H9 (cell line): ENCODE results near the gene PTCH1. TPM values are rescaled to one million over a fixed set of nuclear protein-coding genes. Genes with fewer than 3 reads are reported as not detected.

ENCODE experiments used
- DNase-seq: peaks from one replicate; pipeline ENCODE4 v3.0.0-alpha.2; 2017
- H2AFZ ChIP-seq: one replicate; pipeline ENCODE4 v1.6.1; 2013; ENCODE audit warnings: mild to moderate bottlenecking, low read length, control low read depth, moderate library complexity
- H2AK5ac ChIP-seq: 2 replicates; pipeline ENCODE4 v1.6.1; 2013; ENCODE audit warnings: low read length, control low read depth, mixed read lengths; ENCODE audit not compliant: insufficient read length
- H2BK120ac ChIP-seq: one replicate; pipeline ENCODE4 v1.6.1; 2013; ENCODE audit warnings: low read depth, mild to moderate bottlenecking, low read length, control low read depth, inconsistent platforms; ENCODE audit not compliant: poor library complexity, severe bottlenecking
- H2BK12ac ChIP-seq: 2 replicates; pipeline ENCODE4 v1.6.1; 2013; ENCODE audit warnings: low read length, control low read depth, mixed read lengths, low read depth; ENCODE audit not compliant: insufficient read length
- H2BK15ac ChIP-seq: 2 replicates; pipeline ENCODE4 v1.6.1; 2013; ENCODE audit warnings: low read depth, low read length, control low read depth
- H2BK20ac ChIP-seq: one replicate; pipeline ENCODE4 v1.6.1; 2013; ENCODE audit warnings: low read depth, mild to moderate bottlenecking, low read length, control low read depth, inconsistent platforms; ENCODE audit not compliant: poor library complexity, severe bottlenecking
- H2BK5ac ChIP-seq: 2 replicates; pipeline ENCODE4 v1.6.1; 2013; ENCODE audit warnings: low read length, control low read depth, mixed read lengths; ENCODE audit not compliant: insufficient read length
- H3K14ac ChIP-seq: 2 replicates; pipeline ENCODE4 v1.6.1; 2013; ENCODE audit warnings: low read length, control low read depth; ENCODE audit not compliant: insufficient read depth
- H3K18ac ChIP-seq: 2 replicates; pipeline ENCODE4 v1.6.1; 2013; ENCODE audit warnings: low read depth, mild to moderate bottlenecking, mixed read lengths, low read length, control low read depth; ENCODE audit not compliant: insufficient read length
- H3K23ac ChIP-seq: 2 replicates; pipeline ENCODE4 v1.6.1; 2013; ENCODE audit warnings: low read length, control low read depth, mixed read lengths, low read depth; ENCODE audit not compliant: insufficient read length
- H3K23me2 ChIP-seq: 2 replicates; pipeline ENCODE4 v1.6.1; 2013; ENCODE audit warnings: low read depth, mild to moderate bottlenecking, mixed read lengths, low read length, control low read depth; ENCODE audit not compliant: insufficient read length, poor library complexity, severe bottlenecking
- H3K27ac ChIP-seq: 2 replicates; pipeline ENCODE4 v1.5.1; 2013; ENCODE audit warnings: low read length, control low read depth, mixed read lengths, low read depth; ENCODE audit not compliant: insufficient read length
- H3K27me3 ChIP-seq: 2 replicates; pipeline ENCODE4 v1.6.1; 2013; ENCODE audit warnings: low read length, control low read depth, inconsistent platforms; ENCODE audit not compliant: insufficient read depth
- H3K4ac ChIP-seq: 2 replicates; pipeline ENCODE4 v1.6.1; 2013; ENCODE audit warnings: low read depth, mild to moderate bottlenecking, control low read depth, inconsistent platforms, low read length, moderate library complexity
- H3K4me1 ChIP-seq: 2 replicates; pipeline ENCODE4 v1.6.1; 2013; ENCODE audit warnings: low read length, control low read depth, inconsistent platforms; ENCODE audit not compliant: insufficient read depth
- H3K4me2 ChIP-seq: 2 replicates; pipeline ENCODE4 v1.6.1; 2013; ENCODE audit warnings: low read length, control low read depth, mixed read lengths; ENCODE audit not compliant: insufficient read length, insufficient read depth
- H3K56ac ChIP-seq: 2 replicates; pipeline ENCODE4 v1.6.1; 2013; ENCODE audit warnings: low read depth, mild to moderate bottlenecking, mixed read lengths, low read length, control low read depth; ENCODE audit not compliant: insufficient read length
- H3K79me1 ChIP-seq: 2 replicates; pipeline ENCODE4 v1.6.1; 2013; ENCODE audit warnings: low read depth, mild to moderate bottlenecking, moderate library complexity, low read length, control low read depth, inconsistent platforms; ENCODE audit not compliant: insufficient read depth, poor library complexity, severe bottlenecking
- H3K79me2 ChIP-seq: 2 replicates; pipeline ENCODE4 v1.6.1; 2013; ENCODE audit warnings: low read length, control low read depth, inconsistent platforms; ENCODE audit not compliant: insufficient read depth
- H3K9ac ChIP-seq: 2 replicates; pipeline ENCODE4 v1.6.1; 2013; ENCODE audit warnings: low read length, control low read depth, mixed read lengths; ENCODE audit not compliant: insufficient read length; ENCODE audit errors: extremely low read depth
- H3K9me3 ChIP-seq: one replicate; pipeline ENCODE4 v1.6.1; 2013; ENCODE audit warnings: low read depth, low read length, inconsistent platforms; ENCODE audit not compliant: control insufficient read depth
- H3T11ph ChIP-seq: one replicate; pipeline ENCODE4 v1.6.1; 2013; ENCODE audit warnings: mild to moderate bottlenecking, low read length, control low read depth, inconsistent platforms
- H4K20me1 ChIP-seq: one replicate; pipeline ENCODE4 v1.6.1; 2013; ENCODE audit not compliant: control insufficient read depth, insufficient read length, insufficient read depth
- H4K5ac ChIP-seq: 2 replicates; pipeline ENCODE4 v1.6.1; 2013; ENCODE audit warnings: low read depth, mild to moderate bottlenecking, mixed read lengths, low read length, control low read depth; ENCODE audit not compliant: insufficient read length
- H4K8ac ChIP-seq: replicated peaks from 2 replicates; pipeline ENCODE4 v1.6.1; 2013; ENCODE audit warnings: low read length, control low read depth, mixed read lengths, low read depth; ENCODE audit not compliant: insufficient read length
- H4K91ac ChIP-seq: 2 replicates; pipeline ENCODE4 v1.6.1; 2013; ENCODE audit warnings: low read depth, mild to moderate bottlenecking, moderate library complexity, mixed read lengths, low read length, control low read depth; ENCODE audit not compliant: insufficient read length
- H3K27ac Mint-ChIP-seq, 3 experiments: 2 replicates in 2 of 3; 3 replicates in 1 of 3; pipeline ENCODE4 v1.8.0; 2020 to 2021; ENCODE audit warnings: mixed read lengths in 3 of 3, mild to moderate bottlenecking in 1 of 3, moderate library complexity in 1 of 3
- H3K27me3 Mint-ChIP-seq: 2 replicates; pipeline ENCODE4 v1.8.0; 2021; ENCODE audit warnings: low read depth, mild to moderate bottlenecking, moderate library complexity, mixed read lengths
- H3K36me3 Mint-ChIP-seq, 3 experiments: 2 replicates in 2 of 3; 3 replicates in 1 of 3; pipeline ENCODE4 v1.8.0; 2020 to 2021; ENCODE audit warnings: low read depth in 3 of 3, mixed read lengths in 3 of 3; ENCODE audit not compliant: insufficient read depth in 1 of 3
- H3K4me1 Mint-ChIP-seq, 2 experiments: 2 replicates each; pipeline ENCODE4 v1.8.0; 2020; ENCODE audit warnings: mixed read lengths in 2 of 2
- H3K4me3 Mint-ChIP-seq, 2 experiments: 2 replicates in 1 of 2; 3 replicates in 1 of 2; pipeline ENCODE4 v1.8.0; 2020 to 2021; ENCODE audit warnings: mild to moderate bottlenecking in 2 of 2, mixed read lengths in 2 of 2, moderate library complexity in 1 of 2
- H3K9me3 Mint-ChIP-seq, 2 experiments: 2 replicates in 1 of 2; 3 replicates in 1 of 2; pipeline ENCODE4 v1.8.0; 2020; ENCODE audit warnings: mild to moderate bottlenecking in 2 of 2, mixed read lengths in 2 of 2, moderate library complexity in 1 of 2
- WGBS: extraction: QIAGEN DNeasy Blood & Tissue Kit; methylation state at CpG from one replicate; pipeline ENCODE4 v1.1.7; 2013; ENCODE audit warnings: missing lambda C conversion rate, low lambda C conversion rate, mixed read lengths; ENCODE audit not compliant: insufficient read length; ENCODE audit errors: extremely low coverage; 5-methylcytosine and 5-hydroxymethylcytosine counted together
- total RNA-seq: library from RNA; stranded (reverse); gene quantifications from 2 replicates; pipeline ENCODE4 v1.2.1, GENCODE V29; 2021
- TF ChIP-seq, protein P1 (sequence below): fragments of 200-600 bp; sonication (generic); conservative IDR thresholded peaks from 3 replicates; pipeline ENCODE4 v1.8.0; 2021; ENCODE audit warnings: antibody characterized with exemption, mild to moderate bottlenecking

PTCH1 gene
- total RNA-seq, 1 experiment from 2014 or later: 9.1 TPM

DNA sequence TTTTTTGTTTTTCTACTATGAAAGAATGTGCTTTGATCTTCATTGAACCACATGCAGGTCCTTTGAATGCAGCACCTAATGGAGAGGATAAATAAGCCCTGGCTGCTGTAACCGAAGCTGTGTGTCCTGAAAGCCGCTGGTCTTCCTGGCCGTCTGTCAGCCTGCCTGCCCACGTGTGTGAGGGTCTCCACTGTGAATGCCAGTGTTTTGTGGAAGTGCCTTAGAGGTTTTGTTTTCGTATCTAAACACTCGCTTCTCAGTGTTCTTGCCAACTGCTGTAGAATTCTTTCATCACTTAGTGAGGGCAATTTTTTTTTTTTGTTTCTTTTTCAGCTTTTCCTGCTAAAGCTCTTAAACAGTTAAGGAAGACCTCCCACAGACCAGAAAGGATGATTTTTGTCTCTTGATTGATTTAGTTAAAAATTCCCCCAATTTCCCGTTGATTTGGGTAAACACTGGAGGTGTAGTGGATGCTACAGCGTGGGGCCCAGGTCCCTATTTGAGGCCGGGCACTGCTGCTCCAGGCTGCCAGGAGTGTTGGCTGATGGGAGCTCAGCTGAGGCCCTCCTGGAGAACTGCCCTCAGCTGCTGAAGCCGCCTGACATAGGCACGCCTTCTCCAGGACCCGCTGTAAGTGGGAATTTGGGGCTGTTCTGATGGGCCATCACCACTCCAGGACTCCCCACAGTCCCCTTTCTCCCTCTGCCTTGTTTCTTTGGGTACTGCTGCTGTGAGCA, 29.2 kb upstream of the PTCH1 start:
- H3K9me3 ChIP-seq: no peaks in the 10 kb centered on the region
- peak overlapping the region; percentile 15 for H3K18ac ChIP-seq
- H2BK120ac ChIP-seq: no peak overlapping the region
- no peaks in the 10 kb centered on the region for H3K79me1 ChIP-seq
- Mint-ChIP-seq H3K9me3 (no peaks in the 10 kb centered on the region), H3K4me1 (peaks cover 0 to 6% of the 10 kb centered on the region in 2 experiments; a peak in 2 of 4 replicates), H3K27ac (no peak overlapping the region), H3K27me3 (peaks cover 91% of the 10 kb centered on the region), H3K4me3 (no peak overlapping the region), H3K36me3 (no peaks in the 10 kb centered on the region)
- no peak overlapping the region for H3K14ac ChIP-seq
- H4K5ac ChIP-seq: no peak overlapping the region
- no peak overlapping the region for H3K56ac ChIP-seq
- H2BK5ac ChIP-seq: no peak overlapping the region
- peaks cover under 1% of the 10 kb centered on the region; the same call in 1 of the 2 replicates for H3K27me3 ChIP-seq
- H4K20me1 ChIP-seq: no peaks in the 10 kb centered on the region
- no peak overlapping the region for H3K4me2 ChIP-seq
- no peaks in the 10 kb centered on the region for H3K79me2 ChIP-seq
- no peak overlapping the region for H2BK12ac ChIP-seq
- H2BK15ac ChIP-seq: no peak overlapping the region
- TF ChIP-seq, protein P1, sequence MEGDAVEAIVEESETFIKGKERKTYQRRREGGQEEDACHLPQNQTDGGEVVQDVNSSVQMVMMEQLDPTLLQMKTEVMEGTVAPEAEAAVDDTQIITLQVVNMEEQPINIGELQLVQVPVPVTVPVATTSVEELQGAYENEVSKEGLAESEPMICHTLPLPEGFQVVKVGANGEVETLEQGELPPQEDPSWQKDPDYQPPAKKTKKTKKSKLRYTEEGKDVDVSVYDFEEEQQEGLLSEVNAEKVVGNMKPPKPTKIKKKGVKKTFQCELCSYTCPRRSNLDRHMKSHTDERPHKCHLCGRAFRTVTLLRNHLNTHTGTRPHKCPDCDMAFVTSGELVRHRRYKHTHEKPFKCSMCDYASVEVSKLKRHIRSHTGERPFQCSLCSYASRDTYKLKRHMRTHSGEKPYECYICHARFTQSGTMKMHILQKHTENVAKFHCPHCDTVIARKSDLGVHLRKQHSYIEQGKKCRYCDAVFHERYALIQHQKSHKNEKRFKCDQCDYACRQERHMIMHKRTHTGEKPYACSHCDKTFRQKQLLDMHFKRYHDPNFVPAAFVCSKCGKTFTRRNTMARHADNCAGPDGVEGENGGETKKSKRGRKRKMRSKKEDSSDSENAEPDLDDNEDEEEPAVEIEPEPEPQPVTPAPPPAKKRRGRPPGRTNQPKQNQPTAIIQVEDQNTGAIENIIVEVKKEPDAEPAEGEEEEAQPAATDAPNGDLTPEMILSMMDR: no peak
- H2BK20ac ChIP-seq: no peak overlapping the region
- no peak overlapping the region for H4K8ac ChIP-seq
- no peak overlapping the region for H2AFZ ChIP-seq
- no peak overlapping the region for H3T11ph ChIP-seq
- H3K27ac ChIP-seq: no peak overlapping the region
- H4K91ac ChIP-seq: no peak overlapping the region
- no peaks in the 10 kb centered on the region for H3K4me1 ChIP-seq
- no peaks in the 10 kb centered on the region for H3K23me2 ChIP-seq
- H3K23ac ChIP-seq: no peak overlapping the region
- H3K9ac ChIP-seq: no peak overlapping the region
- WGBS: no CpG with 5 or more reads among the region's 12 CpGs
- H2AK5ac ChIP-seq: no peak overlapping the region
- DNase-seq: no peak
- H3K4ac ChIP-seq: no peak overlapping the region
